ENCODE data around the gene ACADSB.

Gene ACADSB

DNA sequence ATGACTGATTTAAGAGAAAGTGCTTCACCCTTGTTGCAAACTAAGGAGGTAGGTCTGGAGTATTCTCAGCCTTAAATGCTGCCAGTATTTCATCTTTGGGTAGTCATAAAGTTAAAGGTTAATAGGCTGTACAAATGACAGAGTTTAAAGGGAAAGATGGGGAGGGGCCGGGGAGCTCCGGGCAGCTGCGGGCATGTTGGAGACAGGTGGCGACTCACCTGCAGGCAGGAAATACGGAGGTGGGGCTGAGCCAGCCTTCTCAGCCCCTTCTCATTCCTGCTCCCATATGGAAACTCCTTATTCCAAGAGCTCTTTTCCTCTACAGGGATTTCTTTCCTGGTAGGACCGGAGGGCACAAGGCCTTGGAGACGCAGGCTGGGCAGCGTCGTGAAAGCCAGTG, 95.1 kb downstream of the ACADSB start:
- DNase-seq, result no peak

Data from NCI-H774 (cell line).